DMS114 treated with DMSO at 0.1 percent for 48 hours (cell line): ENCODE measurements around the gene SLC18A3.

Experiments
- DNase-seq: peaks from one replicate; lab custom pipeline; 2025; ENCODE audit not compliant: unreplicated experiment; lab: John Stamatoyannopoulos, UW

SLC18A3 gene

GRCh38 chr10:49595713-49596492, 14.2 kb upstream of the SLC18A3 start:
- no peak for DNase-seq

GRCh38 chr10:49596493-49596809, 13.7 kb upstream of the SLC18A3 start:
- no peak for DNase-seq

GRCh38 chr10:49596836-49597235, 13.3 kb upstream of the SLC18A3 start:
- DNase-seq = no peak

DNA sequence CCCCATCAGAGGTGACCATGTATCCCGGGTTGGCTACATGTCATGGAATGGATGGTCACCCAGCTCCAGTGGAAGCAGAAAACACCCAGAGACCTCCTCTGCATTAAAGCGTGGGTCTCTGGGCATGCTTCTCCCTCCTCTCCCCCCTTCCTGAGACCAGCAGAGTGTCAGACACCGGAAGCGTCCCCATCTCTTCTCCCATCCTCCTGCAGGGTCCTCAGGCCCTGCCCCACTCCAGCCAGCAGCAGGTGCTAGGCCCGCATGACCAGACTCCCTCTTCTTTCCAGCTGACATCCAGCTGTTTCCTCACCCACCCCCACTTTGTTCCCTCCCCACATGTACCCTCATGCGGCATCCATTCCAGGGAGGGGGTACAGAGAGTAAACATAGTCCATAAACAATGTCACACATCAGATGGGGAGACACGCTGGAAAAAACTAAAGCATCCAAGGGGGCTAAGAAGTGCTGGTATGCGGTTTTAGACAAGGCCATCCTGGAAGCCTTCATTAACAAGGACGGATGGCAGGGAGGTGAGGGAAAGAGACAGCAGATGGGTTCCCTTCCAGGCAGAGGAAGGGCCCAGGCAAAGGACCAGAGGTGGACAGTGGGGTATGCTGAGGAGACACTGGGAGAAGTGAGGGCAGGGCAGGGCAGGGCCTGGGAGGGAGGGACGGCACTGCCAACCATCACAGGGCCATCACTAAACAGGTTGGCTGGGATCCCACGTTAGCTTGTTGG, 12.5 kb upstream of the SLC18A3 start:
- no peak for DNase-seq

- no peak for DNase-seq
These were observed 11.8 kb upstream of the SLC18A3 start for GRCh38 chr10:49598164-49598856.

DNA sequence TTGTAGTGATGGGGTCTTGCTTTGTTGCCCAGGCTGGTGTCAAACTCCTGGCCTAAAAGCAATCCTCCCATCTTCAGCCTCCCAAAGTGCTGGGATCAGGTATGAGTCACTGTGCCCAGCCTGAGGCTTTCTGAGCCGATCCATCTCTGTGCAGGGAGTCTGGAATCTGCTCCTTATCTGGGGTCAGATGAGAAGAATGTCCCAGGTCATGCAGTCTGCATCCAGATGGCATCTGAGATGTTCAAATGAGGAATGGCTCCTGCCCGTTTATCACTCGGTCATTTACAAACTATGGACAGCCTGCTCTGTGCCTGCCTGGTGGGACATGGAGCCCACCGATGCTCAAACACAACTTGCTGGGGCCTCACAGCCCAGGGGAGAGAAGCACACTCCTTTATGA, 11.1 kb upstream of the SLC18A3 start:
- no peak for DNase-seq

DNA sequence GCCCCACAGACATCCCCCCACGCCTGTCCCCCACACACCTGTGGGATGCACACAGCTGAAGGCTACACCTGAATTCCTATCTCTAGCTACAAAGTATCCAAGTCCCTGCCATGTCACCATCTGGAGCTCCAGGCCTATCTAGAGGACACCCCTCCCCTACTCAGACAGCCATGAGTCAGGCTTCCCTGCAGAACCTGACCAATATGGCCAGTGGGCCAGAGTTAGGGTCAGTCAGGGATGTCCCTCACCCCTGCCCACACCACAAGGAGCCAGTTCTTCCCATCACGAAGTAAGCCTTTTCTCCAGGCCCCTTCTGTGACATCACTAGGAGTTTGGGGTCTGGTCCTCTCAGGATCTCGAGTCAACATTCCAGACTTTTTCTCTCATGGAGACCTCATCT, 10.6 kb upstream of the SLC18A3 start:
- no peak for DNase-seq

GRCh38 chr10:49600046-49600445, 10.1 kb upstream of the SLC18A3 start:
- DNase-seq = no peak

- no peak for DNase-seq
These were observed 9.2 kb upstream of the SLC18A3 start for GRCh38 chr10:49600781-49601400.

- no peak for DNase-seq
These were observed 8.3 kb upstream of the SLC18A3 start for GRCh38 chr10:49601857-49602256.

GRCh38 chr10:49602380-49603023, 7.6 kb upstream of the SLC18A3 start:
- DNase-seq = no peak

GRCh38 chr10:49605216-49605938, 4.7 kb upstream of the SLC18A3 start:
- no peak for DNase-seq

GRCh38 chr10:49605939-49606509, 4.1 kb upstream of the SLC18A3 start:
- DNase-seq = no peak

DNA sequence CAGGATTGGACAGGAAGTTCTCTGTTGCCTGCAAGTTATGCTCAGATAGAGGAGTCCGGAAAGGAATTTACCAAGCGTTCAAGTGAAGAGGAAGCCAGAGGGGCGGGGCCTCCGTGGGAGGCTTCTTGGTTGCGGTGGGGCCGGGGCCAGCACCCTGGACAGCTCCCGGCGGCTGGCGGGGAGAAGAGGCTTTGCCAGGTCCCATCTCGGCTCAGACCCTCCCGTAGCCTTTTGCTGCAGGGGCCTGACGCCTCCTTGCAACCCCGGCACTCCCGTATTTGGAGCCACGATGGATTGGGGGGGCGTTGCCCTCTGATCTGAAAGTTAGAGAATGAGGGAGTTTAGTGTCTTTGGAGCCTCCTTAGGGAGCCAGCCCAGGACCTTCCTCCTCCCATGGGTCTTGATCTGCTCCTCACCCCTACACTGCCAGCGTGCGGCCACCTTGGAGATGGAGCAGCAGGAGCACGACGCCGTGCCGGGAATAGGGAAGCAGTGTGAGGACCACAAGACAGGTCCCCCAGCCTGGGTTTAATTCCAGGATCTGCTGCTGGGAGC, 3.1 kb upstream of the SLC18A3 start:
- no peak for DNase-seq

GRCh38 chr10:49608166-49609005, 1.7 kb upstream of the SLC18A3 start:
- DNase-seq = no peak

DNA sequence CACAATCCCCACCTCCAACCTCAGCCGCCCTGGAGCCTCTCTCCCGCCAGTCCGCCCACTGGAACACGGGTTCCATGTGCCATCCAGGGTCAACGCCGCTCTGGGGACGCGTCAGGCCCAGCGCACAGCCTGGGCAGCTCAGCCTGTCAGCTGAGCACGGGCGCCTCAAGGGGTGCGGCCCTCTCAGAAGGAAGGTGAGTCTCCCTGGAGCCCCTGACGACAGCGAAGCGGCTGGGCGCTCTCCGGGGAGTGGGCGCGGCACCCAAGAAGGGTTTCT, 1.2 kb upstream of the SLC18A3 start:
- DNase-seq = no peak

GRCh38 chr10:49609283-49610113, 612 bp upstream of the SLC18A3 start:
- no peak for DNase-seq

DNA sequence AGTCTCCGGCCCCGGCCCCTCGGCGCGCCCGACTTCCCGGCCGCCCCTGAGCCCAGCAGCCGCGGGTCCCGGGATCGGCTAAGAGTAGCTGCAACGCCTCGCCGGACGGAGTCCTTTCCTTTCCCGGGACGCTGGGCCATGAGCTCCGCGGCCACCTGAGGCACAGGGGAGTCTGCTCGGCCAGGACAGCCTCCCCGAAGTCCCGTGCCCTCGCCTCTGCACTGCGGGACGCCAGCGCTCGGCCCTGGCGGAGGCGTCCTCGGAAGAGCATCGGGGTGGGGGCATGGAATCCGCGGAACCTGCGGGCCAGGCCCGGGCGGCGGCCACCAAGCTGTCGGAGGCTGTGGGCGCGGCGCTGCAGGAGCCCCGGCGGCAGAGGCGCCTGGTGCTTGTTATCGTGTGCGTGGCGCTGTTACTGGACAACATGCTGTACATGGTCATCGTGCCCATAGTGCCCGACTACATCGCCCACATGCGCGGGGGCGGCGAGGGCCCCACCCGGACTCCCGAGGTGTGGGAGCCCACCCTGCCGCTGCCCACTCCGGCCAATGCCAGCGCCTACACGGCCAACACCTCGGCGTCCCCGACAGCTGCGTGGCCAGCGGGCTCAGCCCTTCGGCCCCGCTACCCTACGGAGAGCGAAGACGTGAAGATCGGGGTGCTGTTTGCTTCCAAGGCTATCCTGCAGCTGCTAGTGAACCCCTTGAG, 502 bp downstream of the SLC18A3 start:
- DNase-seq = no peak
